Ammon's horn (tissue), 1 donor: Measurements from ENCODE around the gene VAPA.

Experiments
- DNase-seq: peaks from one replicate; pipeline ENCODE4 v3.0.0-alpha.2; 2016; ENCODE audit warnings: low spot score

Gene VAPA

GRCh38 chr18:9975658-9976057 lies 61.8 kb downstream of the VAPA start:
- no peak for DNase-seq

DNA sequence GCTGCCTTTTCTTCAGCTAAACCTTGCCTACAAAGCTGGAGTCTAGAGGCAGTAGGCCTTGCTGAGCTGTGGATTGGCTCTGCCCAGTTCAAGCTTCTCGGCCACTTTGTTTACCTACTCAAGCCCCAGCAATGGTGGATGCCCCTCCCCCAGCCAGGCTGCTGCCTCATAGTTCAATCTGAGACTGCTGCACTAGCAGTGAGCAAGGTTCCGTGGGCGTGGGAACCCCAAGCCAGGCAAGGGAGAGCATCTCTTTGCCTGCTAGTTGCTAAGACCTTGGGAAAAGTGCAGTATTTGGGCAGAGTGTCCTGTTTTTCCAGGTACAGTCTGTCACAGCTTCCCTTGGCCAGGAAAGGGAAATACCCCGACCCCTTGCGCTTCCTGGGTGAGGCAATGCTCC lies 68.9 kb downstream of the VAPA start:
- DNase-seq = no peak

DNA sequence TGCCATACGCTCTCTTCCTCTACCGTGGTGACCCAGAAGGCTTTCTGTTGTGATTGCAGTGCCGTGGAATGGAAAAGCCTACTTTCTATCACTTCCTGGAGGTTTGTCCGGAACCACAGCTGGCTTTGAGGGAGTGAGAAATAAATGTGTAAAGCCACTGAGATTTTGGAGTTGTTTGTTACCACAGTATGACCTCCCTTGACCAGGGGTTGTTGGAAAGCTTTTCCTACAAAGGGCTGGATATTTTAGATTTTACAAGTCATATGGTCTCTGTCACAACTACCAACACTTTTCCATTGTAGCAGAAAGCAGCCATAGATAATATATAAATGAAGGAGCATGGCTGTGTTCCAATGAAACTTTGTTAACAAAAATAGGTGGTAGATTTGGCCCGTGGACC lies 70.3 kb downstream of the VAPA start:
- DNase-seq = no peak

GRCh38 chr18:9985641-9986040 lies 71.8 kb downstream of the VAPA start:
- DNase-seq = no peak

DNA sequence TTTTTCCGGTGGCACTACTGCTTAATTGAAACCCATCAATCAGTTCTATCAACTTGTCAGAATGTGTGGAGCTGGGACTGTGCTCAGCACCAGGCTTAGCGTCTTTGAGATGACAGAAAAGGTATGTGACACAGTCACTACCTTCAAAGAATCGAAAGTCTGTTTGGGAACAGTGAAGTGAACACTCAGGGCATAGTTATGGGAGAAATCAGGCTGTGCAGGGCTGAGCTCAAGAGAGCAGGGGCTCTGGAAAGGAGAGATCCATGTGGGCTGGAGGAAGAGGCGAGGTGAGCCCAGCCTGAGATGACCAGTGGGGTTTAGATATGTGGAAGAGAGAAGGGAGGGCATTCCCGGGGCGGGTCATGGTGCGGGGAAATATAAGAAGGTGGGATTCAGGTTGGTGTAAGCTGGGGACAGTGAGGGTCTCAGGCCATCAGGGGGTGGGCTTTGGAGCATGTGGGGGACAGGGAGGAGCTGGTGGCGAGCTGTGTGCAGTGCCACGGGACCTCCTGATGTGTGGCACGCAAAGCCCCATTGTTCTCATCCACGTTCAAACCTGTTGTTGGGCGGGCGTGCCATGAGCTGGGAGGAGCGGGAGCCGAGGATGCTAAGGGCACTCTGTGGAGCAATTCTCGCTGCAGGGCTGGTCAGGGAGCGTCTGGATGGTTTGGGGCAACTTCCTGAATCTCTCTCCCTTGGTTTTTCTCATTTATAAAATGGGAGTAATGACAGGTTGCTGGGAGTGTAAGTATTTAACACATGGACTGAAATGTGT lies 72.5 kb downstream of the VAPA start:
- no peak for DNase-seq

DNA sequence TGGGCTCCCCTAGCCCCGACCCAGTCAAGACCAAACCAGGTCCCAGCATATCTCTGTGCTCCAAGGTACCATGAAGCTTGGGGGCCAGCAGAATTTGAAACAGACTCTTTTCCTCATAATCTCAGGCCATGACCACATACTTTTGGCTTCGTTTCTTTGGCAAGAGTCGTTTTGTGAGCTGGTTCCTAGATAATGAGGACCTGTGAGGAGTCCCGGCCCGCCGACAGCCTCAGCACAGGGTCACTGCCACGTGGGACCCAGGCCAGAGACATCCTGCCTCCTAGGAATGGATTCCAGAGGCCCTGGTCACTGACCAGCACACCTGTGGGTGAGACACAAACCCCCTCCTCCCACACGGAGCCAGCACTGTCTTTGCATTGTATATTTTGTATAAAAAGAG lies 73.5 kb downstream of the VAPA start:
- no peak for DNase-seq

- DNase-seq = peak; percentile 71
Observed at GRCh38 chr18:9987931-9988330, 74.1 kb downstream of the VAPA start.

DNA sequence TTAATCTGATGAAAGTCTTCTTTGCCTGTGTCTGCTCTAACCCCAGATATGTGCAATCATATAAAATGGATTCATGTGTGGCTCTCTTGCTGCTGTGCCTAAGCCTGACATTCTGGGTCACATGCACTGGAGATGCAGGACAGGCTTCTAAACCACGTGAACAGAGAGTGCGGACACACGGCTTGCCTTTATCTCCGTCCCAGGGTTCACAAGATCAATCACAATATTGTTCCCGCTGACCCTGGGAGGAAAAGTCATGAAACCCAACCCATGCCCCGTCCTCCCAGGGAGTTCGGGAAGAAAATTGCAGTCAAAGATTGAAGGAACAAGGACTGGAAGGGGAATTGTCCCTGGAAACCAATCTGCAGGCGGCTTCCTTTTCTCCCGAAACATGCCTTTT lies 74.8 kb downstream of the VAPA start:
- no peak for DNase-seq

DNA sequence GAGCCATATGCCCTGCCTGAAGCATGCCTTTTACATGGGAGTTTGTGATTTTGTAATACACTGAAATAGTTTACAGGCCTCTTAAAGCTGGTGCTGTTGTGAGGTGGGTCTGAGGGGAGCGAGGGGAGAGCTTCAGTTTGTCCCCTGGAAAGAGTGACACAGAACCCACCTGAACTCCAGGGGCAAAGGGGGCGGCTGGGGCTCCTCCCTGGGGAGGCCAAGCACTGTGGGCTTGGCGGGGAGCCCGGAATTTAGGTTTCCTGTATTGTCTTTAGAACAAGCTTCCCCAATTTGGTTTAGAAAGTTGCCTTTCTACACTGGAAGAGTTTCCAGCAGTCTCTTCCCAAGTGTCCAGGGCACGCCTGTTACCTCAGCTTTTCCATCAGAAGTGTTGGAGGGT lies 75.7 kb downstream of the VAPA start:
- DNase-seq = no peak

DNA sequence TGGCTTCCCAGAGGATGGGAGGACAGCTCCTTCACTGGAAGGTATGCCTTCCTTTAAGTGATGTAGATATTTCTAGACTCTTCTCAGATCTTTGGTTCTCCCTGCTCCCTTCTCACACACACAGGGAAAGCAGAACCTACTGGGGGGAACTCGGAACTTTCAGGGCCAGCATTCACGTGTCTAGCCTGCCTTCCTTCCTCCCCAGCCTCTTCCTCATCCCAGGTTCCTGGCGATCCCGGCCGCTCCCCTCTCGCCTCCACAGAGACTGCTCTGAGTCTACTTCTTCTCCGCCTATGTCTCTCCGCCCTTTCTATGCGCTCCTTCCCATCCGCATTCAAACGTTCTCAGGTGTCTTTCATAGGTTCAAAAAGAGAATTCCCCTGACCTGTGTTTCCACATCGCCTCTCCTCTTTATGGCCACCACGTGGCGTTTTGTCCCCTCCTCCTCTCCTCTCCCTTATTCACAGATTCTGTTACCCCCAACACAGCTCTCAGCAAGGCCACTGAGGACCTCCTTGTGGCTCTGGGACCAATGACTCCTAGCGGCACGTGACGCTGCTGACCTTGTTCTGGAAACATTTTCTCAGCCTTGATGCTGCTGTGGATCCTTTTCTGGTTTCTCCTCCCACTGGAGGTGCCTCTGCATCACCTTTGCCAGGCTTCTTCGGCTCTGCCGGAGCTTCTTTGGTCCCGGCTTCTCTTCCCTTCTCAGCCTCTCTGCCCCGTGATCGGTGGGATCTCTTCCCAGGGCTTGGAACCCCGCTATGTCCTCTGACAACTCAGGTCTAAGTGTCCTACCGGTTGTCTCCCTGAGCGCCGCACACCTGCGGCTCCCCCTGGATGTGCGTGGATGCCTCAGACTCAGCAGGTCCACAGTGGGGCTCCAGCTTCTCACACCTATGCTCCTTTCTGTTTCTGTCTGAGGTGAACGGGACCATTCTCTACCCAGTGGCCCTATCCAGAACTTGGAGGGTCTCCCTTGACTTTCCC lies 77.5 kb downstream of the VAPA start:
- no peak for DNase-seq

GRCh38 chr18:9992300-9992972 lies 78.6 kb downstream of the VAPA start:
- DNase-seq = no peak

- no peak for DNase-seq
Observed at GRCh38 chr18:9992973-9993520, 79.2 kb downstream of the VAPA start.

GRCh38 chr18:9993521-9994025 lies 79.8 kb downstream of the VAPA start:
- DNase-seq = peak; percentile 56

GRCh38 chr18:9994026-9994570 lies 80.3 kb downstream of the VAPA start:
- no peak for DNase-seq

DNA sequence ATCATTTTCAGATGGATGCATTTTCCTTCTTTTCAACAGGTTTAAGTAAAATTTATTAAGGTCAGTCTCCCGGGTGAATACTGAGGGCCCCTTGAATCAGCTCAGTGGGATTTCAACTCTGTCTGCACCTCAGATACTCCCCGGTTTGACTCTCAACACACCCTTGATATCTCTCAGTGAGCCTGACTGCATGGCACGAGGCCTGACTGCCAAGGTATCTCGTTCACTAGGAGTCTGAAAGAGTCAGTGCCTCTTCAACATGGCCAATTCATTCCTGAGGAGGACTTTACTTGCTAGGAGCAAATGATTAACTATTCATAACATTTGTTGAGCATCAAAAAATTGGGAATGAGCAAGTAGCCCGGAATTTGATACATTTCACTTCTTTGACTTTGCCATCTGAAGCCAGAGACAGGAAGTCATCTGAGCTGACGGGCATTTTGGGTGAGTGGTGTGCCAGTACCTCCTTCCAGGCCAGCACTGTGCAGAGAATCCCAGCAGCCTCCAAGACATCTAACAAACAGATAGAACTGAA lies 81.0 kb downstream of the VAPA start:
- DNase-seq = no peak

- no peak for DNase-seq
Observed at GRCh38 chr18:9995631-9996030, 81.8 kb downstream of the VAPA start.

GRCh38 chr18:9996094-9996493 lies 82.3 kb downstream of the VAPA start:
- DNase-seq = no peak

DNA sequence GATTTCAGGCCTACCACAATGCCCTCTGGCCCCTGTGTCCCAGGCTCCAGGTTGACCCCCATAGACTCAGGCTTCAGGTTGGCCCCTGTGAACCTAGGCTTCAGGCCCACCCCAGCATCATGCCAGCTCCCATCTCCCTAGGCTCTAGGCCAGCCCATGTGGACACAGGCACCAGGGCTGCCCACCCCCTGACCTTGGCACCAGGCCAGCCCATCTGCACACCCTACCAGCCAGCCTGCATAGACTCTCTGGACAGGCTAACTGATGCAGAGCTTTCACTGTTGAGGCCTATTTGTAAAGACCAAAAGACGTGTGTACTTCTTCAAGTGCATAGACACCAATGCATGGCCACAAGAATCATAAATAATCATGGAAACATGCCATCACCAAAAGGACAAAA lies 83.9 kb downstream of the VAPA start:
- no peak for DNase-seq

GRCh38 chr18:9998330-9998729 lies 84.5 kb downstream of the VAPA start:
- DNase-seq = no peak

- DNase-seq = no peak
Observed at GRCh38 chr18:10002280-10002679, 88.5 kb downstream of the VAPA start.

DNA sequence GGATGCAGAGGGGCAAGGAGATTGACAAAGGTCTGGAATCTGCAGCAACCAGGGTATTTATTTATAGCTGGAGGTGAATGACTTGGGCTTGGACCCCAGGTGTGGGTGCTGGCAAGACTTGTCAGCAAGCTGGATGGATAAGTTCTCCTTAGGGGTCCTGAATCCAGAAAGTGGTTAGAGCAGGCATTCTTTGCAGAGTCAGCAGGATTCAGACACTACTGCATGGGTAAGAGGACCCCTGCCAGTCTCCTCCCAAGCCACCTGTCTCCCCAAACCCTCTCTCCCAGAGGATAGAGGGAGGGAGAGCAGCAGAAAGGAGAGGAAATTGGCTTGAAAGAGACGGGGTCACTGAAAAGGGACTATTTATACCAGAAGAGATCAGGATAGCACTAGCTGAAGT lies 89.5 kb downstream of the VAPA start:
- no peak for DNase-seq

GRCh38 chr18:10003866-10004265 lies 90.0 kb downstream of the VAPA start:
- no peak for DNase-seq
